Upper lobe of right lung (tissue), 1 donor: ENCODE data around the gene TCF7L1. TPM values are rescaled to one million over a fixed set of nuclear protein-coding genes. Genes with fewer than 3 reads are reported as not detected.
"Not testable (repeated sequence)": the region's sequence is repeated elsewhere in the genome, so short reads cannot be mapped to it uniquely, and the experiment has no call there.

Source experiments
- ATAC-seq: fragments of 200-7000 bp; cut with Tn5 transposase; one replicate; pipeline ENCODE4 v1.9.1; 2020; ENCODE audit warnings: mild to moderate bottlenecking, moderate library complexity
- DNase-seq: peaks from one replicate; pipeline ENCODE4 v3.0.0-alpha.2; 2020
- H3K27ac ChIP-seq: fragments of 200-600 bp; one replicate; pipeline ENCODE4 v1.8.0; 2022
- H3K27me3 ChIP-seq: fragments of 200-600 bp; one replicate; pipeline ENCODE4 v1.8.0; 2022; ENCODE audit warnings: mild to moderate bottlenecking
- H3K36me3 ChIP-seq: fragments of 200-600 bp; one replicate; pipeline ENCODE4 v1.8.0; 2022
- H3K4me1 ChIP-seq: fragments of 200-600 bp; one replicate; pipeline ENCODE4 v1.8.0; 2022
- H3K4me3 ChIP-seq: fragments of 200-600 bp; one replicate; pipeline ENCODE4 v1.8.0; 2022; ENCODE audit warnings: mild to moderate bottlenecking
- H3K9me3 ChIP-seq: fragments of 200-600 bp; one replicate; pipeline ENCODE4 v1.8.0; 2022
- intact Hi-C: fragments of 100-400 bp; cut with DNase I; formaldehyde crosslinking; loops from one replicate; pipeline ENCODE4 v1.11.0; 2022
- total RNA-seq: library from RNA; stranded (reverse); fragmentation: NEBNext Ultra II Directional; extraction: Animal tissue kit (Norgen Biotek cat#: 25700); gene quantifications from one replicate; pipeline ENCODE4 v1.2.1, GENCODE V29; 2021
- TF ChIP-seq, protein P1 (sequence below): fragments of 200-600 bp; IDR thresholded peaks from one replicate; pipeline ENCODE4 v1.8.0; 2022; ENCODE audit warnings: antibody characterized with exemption
- donor health status: DM: no; HTN: yes; CAD: no; lungs with severe emphysema.

Gene TCF7L1
- total RNA-seq, 1 donor from 2014 or later = 21.1 TPM

DNA sequence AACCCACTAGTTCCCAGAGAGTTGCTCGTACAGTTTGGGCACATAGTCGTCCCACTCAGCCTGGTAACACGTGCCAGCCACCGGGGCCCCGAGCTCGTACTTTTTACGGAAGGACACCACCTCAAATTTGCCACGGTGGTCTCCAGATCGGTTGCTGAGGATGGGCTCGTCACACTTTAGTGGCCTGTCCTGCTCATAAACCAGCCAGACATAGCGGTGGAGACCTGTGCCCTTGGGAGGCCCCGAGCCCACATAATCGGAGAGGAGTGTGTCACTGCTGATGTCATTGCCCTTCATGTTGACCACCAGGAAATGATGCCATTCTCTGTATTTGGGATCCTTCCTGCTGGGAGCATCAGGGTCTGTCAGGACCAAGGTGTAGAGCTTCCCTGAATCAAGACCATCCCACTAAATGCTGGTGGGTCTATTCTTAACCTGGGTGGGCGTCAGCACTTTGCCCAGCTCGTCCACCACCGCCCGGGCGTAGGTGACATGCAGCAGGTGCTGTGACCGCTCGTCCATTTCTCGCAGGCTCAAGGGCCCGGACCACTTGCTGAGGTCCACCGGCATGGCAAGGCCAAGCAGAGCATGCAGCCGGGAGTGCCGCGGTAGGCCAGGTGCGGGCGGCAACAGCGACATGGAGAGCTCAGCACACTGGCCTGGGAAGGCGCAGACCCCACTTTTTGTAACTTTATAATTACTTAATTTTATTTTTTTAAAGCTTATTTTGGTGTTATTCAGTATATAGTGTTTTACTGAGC lies 208.3 kb downstream of the TCF7L1 start:
- no peak overlapping the region for H3K27ac ChIP-seq
- no peaks in the 10 kb centered on the region for H3K9me3 ChIP-seq
- TF ChIP-seq, protein P1, sequence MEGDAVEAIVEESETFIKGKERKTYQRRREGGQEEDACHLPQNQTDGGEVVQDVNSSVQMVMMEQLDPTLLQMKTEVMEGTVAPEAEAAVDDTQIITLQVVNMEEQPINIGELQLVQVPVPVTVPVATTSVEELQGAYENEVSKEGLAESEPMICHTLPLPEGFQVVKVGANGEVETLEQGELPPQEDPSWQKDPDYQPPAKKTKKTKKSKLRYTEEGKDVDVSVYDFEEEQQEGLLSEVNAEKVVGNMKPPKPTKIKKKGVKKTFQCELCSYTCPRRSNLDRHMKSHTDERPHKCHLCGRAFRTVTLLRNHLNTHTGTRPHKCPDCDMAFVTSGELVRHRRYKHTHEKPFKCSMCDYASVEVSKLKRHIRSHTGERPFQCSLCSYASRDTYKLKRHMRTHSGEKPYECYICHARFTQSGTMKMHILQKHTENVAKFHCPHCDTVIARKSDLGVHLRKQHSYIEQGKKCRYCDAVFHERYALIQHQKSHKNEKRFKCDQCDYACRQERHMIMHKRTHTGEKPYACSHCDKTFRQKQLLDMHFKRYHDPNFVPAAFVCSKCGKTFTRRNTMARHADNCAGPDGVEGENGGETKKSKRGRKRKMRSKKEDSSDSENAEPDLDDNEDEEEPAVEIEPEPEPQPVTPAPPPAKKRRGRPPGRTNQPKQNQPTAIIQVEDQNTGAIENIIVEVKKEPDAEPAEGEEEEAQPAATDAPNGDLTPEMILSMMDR = no peak
- no peak overlapping the region for H3K4me3 ChIP-seq
- peaks cover 26% of the 10 kb centered on the region for H3K36me3 ChIP-seq
- intact Hi-C loops = no loop called here
- ATAC-seq = no peak
- H3K4me1 ChIP-seq = no peaks in the 10 kb centered on the region
- no peaks in the 10 kb centered on the region for H3K27me3 ChIP-seq
- no peak for DNase-seq

DNA sequence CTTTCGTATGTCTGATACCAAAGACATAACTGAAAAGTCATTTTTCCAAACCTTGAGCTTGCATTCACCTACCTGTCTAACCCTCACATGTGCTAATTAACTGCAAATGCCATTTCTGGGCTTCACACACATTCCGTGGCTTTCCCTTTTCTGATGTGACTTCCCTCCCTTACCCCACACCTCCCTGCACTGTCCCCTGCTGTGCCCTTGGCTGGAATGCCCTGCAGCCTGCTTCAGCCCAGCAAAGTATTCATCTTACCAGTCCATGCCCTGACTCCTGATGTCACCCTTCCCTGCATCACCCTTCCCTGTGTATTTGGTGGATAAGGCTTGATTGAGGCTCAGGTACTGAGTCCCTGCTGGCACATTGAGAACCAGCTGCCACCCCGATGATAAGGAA lies 209.0 kb downstream of the TCF7L1 start:
- no peaks in the 10 kb centered on the region for H3K27me3 ChIP-seq
- TF ChIP-seq, protein P1 = no peak
- no peak overlapping the region for H3K27ac ChIP-seq
- ATAC-seq (no peak), DNase-seq (no peak)
- no peak overlapping the region for H3K4me3 ChIP-seq
- intact Hi-C loops = no loop called here
- no peaks in the 10 kb centered on the region for H3K4me1 ChIP-seq
- peaks cover 30% of the 10 kb centered on the region for H3K36me3 ChIP-seq
- H3K9me3 ChIP-seq = no peaks in the 10 kb centered on the region

DNA sequence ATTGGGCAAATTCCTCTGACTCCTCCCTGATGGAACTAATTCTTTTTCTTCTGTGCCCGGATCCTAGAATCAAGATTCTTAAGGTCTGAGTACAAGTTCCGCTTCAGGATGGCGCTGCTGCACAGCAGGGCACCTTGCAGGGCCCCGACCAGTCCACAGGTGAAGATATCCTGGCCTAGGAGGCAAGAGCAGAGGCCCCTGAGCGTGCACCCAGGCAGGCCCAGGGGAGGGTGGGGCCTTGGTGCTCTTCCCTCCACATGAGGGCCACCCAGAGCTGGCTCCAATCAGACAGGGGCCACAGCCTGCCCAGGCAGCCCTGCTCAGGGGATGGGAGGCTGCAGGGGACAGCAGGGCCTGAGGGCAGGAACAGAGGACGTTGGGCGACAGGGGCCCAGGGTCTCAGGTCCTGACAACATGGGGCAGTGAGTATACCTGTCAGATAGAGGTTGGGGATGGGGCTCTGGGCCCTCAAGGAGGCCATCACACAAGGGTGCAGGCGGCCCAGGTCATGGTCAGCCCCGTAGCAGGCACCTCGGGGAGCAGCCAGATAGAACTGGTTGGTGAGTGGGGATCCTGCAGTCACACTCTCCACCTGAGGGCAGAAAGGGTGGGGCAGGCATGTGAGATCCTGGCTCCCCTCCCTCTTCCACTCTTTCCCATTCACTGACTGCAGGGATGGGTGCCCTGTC lies 210.2 kb downstream of the TCF7L1 start:
- DNase-seq, intact Hi-C loops: not testable (repeated sequence)
- peak; percentile 23 for ATAC-seq

DNA sequence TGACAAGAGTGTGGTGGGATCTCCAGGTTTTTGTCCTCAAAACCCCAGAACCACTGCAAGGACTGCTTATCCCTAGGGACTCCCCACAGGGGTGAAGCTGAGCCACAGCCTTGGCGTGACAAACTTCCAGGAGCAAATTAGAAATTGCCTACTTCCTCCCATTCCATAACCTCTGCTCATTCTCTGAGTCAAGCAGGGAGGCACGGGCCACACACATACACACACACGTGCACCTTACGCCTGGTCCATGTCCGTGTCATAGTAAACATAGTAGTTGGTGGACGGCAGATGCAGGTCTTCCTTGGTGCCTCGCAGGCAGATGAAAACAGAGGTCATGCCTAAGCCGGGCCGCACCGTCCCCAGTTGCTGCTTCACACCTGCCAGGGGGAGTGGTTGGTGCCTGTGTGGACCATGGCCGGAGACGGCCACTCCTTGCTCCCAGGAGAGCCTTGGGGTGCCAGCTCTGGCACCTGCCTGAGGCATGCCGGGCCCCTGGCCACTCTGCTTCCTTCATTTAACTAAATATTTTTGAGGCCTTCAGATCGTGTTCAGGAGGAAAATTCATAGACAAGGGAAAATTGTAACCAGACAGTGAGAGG lies 211.3 kb downstream of the TCF7L1 start:
- H3K36me3 ChIP-seq = peaks cover 46% of the 10 kb centered on the region
- intact Hi-C loops = no loop called here
- H3K27me3 ChIP-seq = no peaks in the 10 kb centered on the region
- no peak overlapping the region for H3K4me3 ChIP-seq
- no peaks in the 10 kb centered on the region for H3K9me3 ChIP-seq
- TF ChIP-seq, protein P1 = no peak
- no peak for DNase-seq
- no peak overlapping the region for H3K27ac ChIP-seq
- ATAC-seq = no peak
- H3K4me1 ChIP-seq = no peaks in the 10 kb centered on the region

More for the DNA sequence above, 210.2 kb downstream of the TCF7L1 start:
- not testable (repeated sequence) for H3K4me3 ChIP-seq, H3K9me3 ChIP-seq, H3K27ac ChIP-seq, H3K27me3 ChIP-seq, H3K4me1 ChIP-seq
- peaks cover 35% of the 10 kb centered on the region for H3K36me3 ChIP-seq

DNA sequence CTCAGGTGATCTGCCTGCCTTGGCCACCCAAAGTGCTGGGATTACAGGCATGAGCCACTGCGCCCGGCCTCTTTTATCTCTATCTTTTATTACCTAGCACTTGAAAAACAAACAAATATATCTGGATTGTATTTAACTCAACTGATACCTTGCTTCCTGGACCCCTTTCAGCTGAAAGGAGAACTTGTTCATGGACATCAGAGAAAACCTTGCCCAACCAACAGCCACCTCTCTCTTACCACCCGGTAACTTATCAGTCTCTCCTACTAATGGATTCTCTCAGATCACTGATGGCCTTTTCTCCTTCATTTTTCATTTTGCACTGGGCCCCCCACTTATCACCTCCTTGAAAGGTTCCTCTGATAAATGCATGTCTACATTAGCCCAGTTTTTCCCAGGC lies 214.4 kb downstream of the TCF7L1 start:
- Histone ChIP-seq H3K4me3 (no peak overlapping the region), H3K9me3 (no peaks in the 10 kb centered on the region), H3K36me3 (peaks cover 63% of the 10 kb centered on the region), H3K27ac (no peak overlapping the region), H3K4me1 (peaks cover 2% of the 10 kb centered on the region), H3K27me3 (no peaks in the 10 kb centered on the region)
- ATAC-seq (no peak), DNase-seq (no peak)
- intact Hi-C loops = no loop called here
- TF ChIP-seq, protein P1 = no peak

DNA sequence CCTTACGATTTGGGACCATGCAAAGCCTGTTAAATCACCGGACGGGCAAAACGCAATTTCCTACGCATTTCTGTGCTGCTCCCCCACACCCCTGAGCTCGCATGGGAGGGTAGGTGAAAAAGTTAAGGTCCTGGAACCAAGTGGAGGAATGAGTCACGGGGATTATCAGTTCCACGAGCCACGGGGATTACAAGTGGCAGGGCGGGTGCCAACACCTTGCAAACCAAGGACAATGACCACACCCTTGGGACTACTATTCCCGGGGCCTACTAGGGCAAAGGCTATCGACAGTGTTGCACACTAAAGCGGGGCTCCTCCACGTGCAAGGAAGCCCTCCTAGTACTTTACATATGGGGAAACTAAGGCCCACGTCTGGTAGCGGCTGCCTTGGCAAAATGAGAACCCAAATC lies 220.7 kb downstream of the TCF7L1 start:
- Histone ChIP-seq H3K9me3 (no peaks in the 10 kb centered on the region), H3K27me3 (no peaks in the 10 kb centered on the region), H3K4me1 (peaks cover 26% of the 10 kb centered on the region), H3K36me3 (peaks cover 39% of the 10 kb centered on the region), H3K4me3 (peak overlapping the region; percentile 87), H3K27ac (peak overlapping the region; percentile 94)
- intact Hi-C loops = no loop called here
- TF ChIP-seq, protein P1 = no peak
- DNase-seq (peak; percentile 78), ATAC-seq (peak; percentile 51)
